Ishikawa (cell line): Measurements from ENCODE around the gene DDX31.

Experiments
- CEBPB ChIP-seq: IDR thresholded peaks from 2 replicates; pipeline ENCODE4 v1.6.1; 2012
- CREB1 ChIP-seq: IDR thresholded peaks from 2 replicates; pipeline ENCODE4 v1.6.1; 2012; ENCODE audit warnings: low read depth
- EGR1 ChIP-seq: IDR thresholded peaks from 2 replicates; pipeline ENCODE4 v1.6.1; 2012
- EP300 ChIP-seq: IDR thresholded peaks from 2 replicates; pipeline ENCODE4 v1.6.1; 2012; ENCODE audit warnings: borderline replicate concordance
- FOXM1 ChIP-seq: IDR thresholded peaks from 2 replicates; pipeline ENCODE4 v1.6.1; 2012; ENCODE audit warnings: low read depth, borderline replicate concordance
- MAX ChIP-seq: IDR thresholded peaks from 2 replicates; pipeline ENCODE4 v1.6.1; 2012
- RAD21 ChIP-seq: IDR thresholded peaks from 2 replicates; pipeline ENCODE4 v1.6.1; 2012; ENCODE audit warnings: low read depth
- REST ChIP-seq: IDR thresholded peaks from 2 replicates; pipeline ENCODE4 v1.6.1; 2012; ENCODE audit warnings: low read depth, mild to moderate bottlenecking
- TAF1 ChIP-seq: IDR thresholded peaks from 2 replicates; pipeline ENCODE4 v1.6.1; 2012; ENCODE audit warnings: low read depth, mild to moderate bottlenecking
- TCF12 ChIP-seq: IDR thresholded peaks from 2 replicates; pipeline ENCODE4 v1.6.1; 2012; ENCODE audit warnings: low read depth
- TEAD4 ChIP-seq: IDR thresholded peaks from 2 replicates; pipeline ENCODE4 v1.6.1; 2012
- USF1 ChIP-seq: IDR thresholded peaks from 2 replicates; pipeline ENCODE4 v1.6.1; 2012
- YY1 ChIP-seq: IDR thresholded peaks from 2 replicates; pipeline ENCODE4 v1.6.1; 2012; ENCODE audit warnings: low read depth
- ZBTB7A ChIP-seq: IDR thresholded peaks from 2 replicates; pipeline ENCODE4 v1.6.1; 2012; ENCODE audit warnings: low read depth

- no peak for TF ChIP-seq CEBPB
- TF ChIP-seq TEAD4 = no peak
- no peak for TF ChIP-seq RAD21
- no peak for TF ChIP-seq REST
- no peak for TF ChIP-seq FOXM1
- no peak for TF ChIP-seq EP300
- TF ChIP-seq YY1 = no peak
- no peak for TF ChIP-seq MAX
- no peak for TF ChIP-seq TAF1
- TF ChIP-seq EGR1 = no peak
- no peak for TF ChIP-seq TCF12
- no peak for TF ChIP-seq USF1
- no peak for TF ChIP-seq CREB1
- TF ChIP-seq ZBTB7A = no peak
These were observed 47.7 kb upstream of the DDX31 start for GRCh38 chr9:132717326-132717945.
